Endothelial cell of umbilical vein (primary cell): ENCODE measurements around the gene AGT. TPM values are rescaled to one million over a fixed set of nuclear protein-coding genes. Genes with fewer than 3 reads are reported as not detected.

ENCODE experiments used
- BruUV-seq: library from RNA; stranded (reverse); fragments of 400-500 nt; replicated peaks from 2 replicates; lab custom pipeline; 2021; lab: Mats Ljungman, UMichigan
- CTCF ChIA-PET: fragments of 300-600, 350-600 bp; sonication (Branson Sonifier 250); formaldehyde crosslinking; loops from one replicate; lab custom pipeline; 2021; ENCODE audit warnings: antibody characterized with exemption, inconsistent platforms; lab: Charles Lee
- POLR2A ChIA-PET: fragments of 300-600, 350-600 bp; sonication (Branson Sonifier 250); formaldehyde crosslinking; loops from one replicate; lab custom pipeline; 2021; ENCODE audit warnings: antibody characterized with exemption, inconsistent platforms; lab: Charles Lee
- DNase-seq: peaks from one replicate; pipeline ENCODE4 v3.0.0-alpha.2; 2011; ENCODE audit warnings: low read depth, low spot score
- FAIRE-seq: peaks from 2 replicates; lab custom pipeline; 2011; peaks lifted over from hg19 to GRCh38; lab: Jason Lieb, UNC
- H2AFZ ChIP-seq: 2 replicates; pipeline ENCODE4 v1.6.0; 2012; ENCODE audit warnings: low read depth, low read length, control low read depth, inconsistent platforms
- H3K27ac ChIP-seq: 2 replicates; pipeline ENCODE4 v1.5.1; 2011; ENCODE audit warnings: low read depth, mild to moderate bottlenecking, control low read depth, low read length, moderate library complexity; ENCODE audit not compliant: insufficient read depth
- H3K27me3 ChIP-seq, 2 experiments: 2 replicates each; pipeline versions ENCODE4 v1.6.0 to v1.6.1; 2011; ENCODE audit warnings: low read length in 2 of 2, mixed read lengths in 1 of 2; ENCODE audit not compliant: control insufficient read depth in 2 of 2, insufficient read depth in 2 of 2
- H3K36me3 ChIP-seq, 2 experiments: 2 replicates in 1 of 2; 3 replicates in 1 of 2; pipeline ENCODE4 v1.5.1; 2011; ENCODE audit warnings: low read length in 2 of 2, mild to moderate bottlenecking in 1 of 2, moderate library complexity in 1 of 2; ENCODE audit not compliant: control insufficient read depth in 2 of 2, insufficient read depth in 2 of 2; ENCODE audit errors: extremely low read depth in 1 of 2
- H3K4me1 ChIP-seq: 3 replicates; pipeline ENCODE4 v1.5.1; 2011; ENCODE audit warnings: mild to moderate bottlenecking, low read length; ENCODE audit not compliant: control insufficient read depth, insufficient read depth; ENCODE audit errors: extremely low read depth
- H3K4me2 ChIP-seq: 2 replicates; pipeline ENCODE4 v1.6.1; 2011; ENCODE audit warnings: low read length, control low read depth, mixed read lengths; ENCODE audit not compliant: insufficient read depth
- H3K4me3 ChIP-seq, 3 experiments: fragments of 200-600 bp in 1 of 3; sonication (generic), shearing (Covaris generic) in 1 of 3; replicated peaks in 1 of 3; 2 replicates each; pipeline ENCODE4 v1.5.1; 2011 to 2016; ENCODE audit warnings: control low read depth in 3 of 3, low read length in 3 of 3, mild to moderate bottlenecking in 2 of 3, inconsistent platforms in 1 of 3, low read depth in 1 of 3, moderate library complexity in 1 of 3; ENCODE audit not compliant: insufficient read depth in 1 of 3
- H3K79me2 ChIP-seq: 2 replicates; pipeline ENCODE4 v1.6.0; 2012; ENCODE audit warnings: low read length, inconsistent platforms; ENCODE audit not compliant: control insufficient read depth, insufficient read depth
- H3K9ac ChIP-seq: replicated peaks from 2 replicates; pipeline ENCODE3; 2011; ENCODE audit warnings: low read length, control low read depth; ENCODE audit not compliant: insufficient read depth; ENCODE audit errors: extremely low read depth
- H3K9me1 ChIP-seq: replicated peaks from 3 replicates; pipeline ENCODE4 v1.6.0; 2011; ENCODE audit warnings: mild to moderate bottlenecking, low read length; ENCODE audit not compliant: control insufficient read depth, insufficient read depth; ENCODE audit errors: extremely low read depth
- H3K9me3 ChIP-seq: replicated peaks from 2 replicates; pipeline ENCODE4 v1.5.1; 2012; ENCODE audit warnings: low read length, inconsistent platforms; ENCODE audit not compliant: control insufficient read depth, insufficient read depth
- H4K20me1 ChIP-seq: replicated peaks from 2 replicates; pipeline ENCODE3; 2011; ENCODE audit warnings: mild to moderate bottlenecking, low read length; ENCODE audit not compliant: control insufficient read depth, insufficient read depth; ENCODE audit errors: extremely low read depth
- CTCF ChIP-seq, 2 donors: IDR thresholded peaks; 1 replicate in 1 of 2; 2 replicates in 1 of 2; pipeline ENCODE4 v1.5.1; 2011; ENCODE audit warnings: low read length in 2 of 2, mild to moderate bottlenecking in 2 of 2, moderate library complexity in 2 of 2, control low read depth in 1 of 2, inconsistent platforms in 1 of 2, low read depth in 1 of 2; ENCODE audit not compliant: insufficient read depth in 1 of 2; ENCODE audit errors: extremely low read depth in 1 of 2
- EZH2 ChIP-seq: IDR thresholded peaks from 2 replicates; pipeline ENCODE4 v1.6.1; 2012; ENCODE audit warnings: borderline replicate concordance, low read depth, mild to moderate bottlenecking, moderate library complexity, low read length, inconsistent platforms; ENCODE audit not compliant: severe bottlenecking
- FOS ChIP-seq: IDR thresholded peaks from 2 replicates; pipeline ENCODE4 v1.6.1; 2011; ENCODE audit warnings: mild to moderate bottlenecking, low read length, moderate library complexity, borderline replicate concordance; ENCODE audit not compliant: insufficient read depth
- GATA2 ChIP-seq: IDR thresholded peaks from 2 replicates; pipeline ENCODE4 v1.7.0; 2011; ENCODE audit warnings: low read depth, mild to moderate bottlenecking, moderate library complexity, mixed read lengths, low read length; ENCODE audit not compliant: insufficient read length, insufficient read depth
- JUN ChIP-seq: IDR thresholded peaks from 2 replicates; pipeline ENCODE4 v1.6.1; 2011; ENCODE audit warnings: borderline replicate concordance, low read depth; ENCODE audit not compliant: insufficient read length, insufficient read depth
- MAX ChIP-seq: IDR thresholded peaks from 2 replicates; pipeline ENCODE4 v1.6.1; 2011; ENCODE audit not compliant: insufficient read depth, insufficient read length
- MYC ChIP-seq: IDR thresholded peaks from one replicate; pipeline ENCODE4 v1.6.1; 2011; ENCODE audit warnings: mild to moderate bottlenecking, low read depth, low read length
- POLR2A ChIP-seq: IDR thresholded peaks from 2 replicates; pipeline ENCODE4 v1.6.1; 2012; ENCODE audit warnings: low read depth, mild to moderate bottlenecking, control low read depth, low read length
- POLR2AphosphoS5 ChIP-seq: IDR thresholded peaks from 2 replicates; pipeline ENCODE4 v1.6.1; 2012; ENCODE audit warnings: low read depth, mild to moderate bottlenecking, control low read depth, low read length, moderate library complexity; ENCODE audit not compliant: insufficient read depth
- dilution Hi-C: fragments of 300-500 bp; cut with MboI; formaldehyde crosslinking; loops from one replicate; pipeline ENCODE4 v1.15.0; 2019; ENCODE audit warnings: low sequenced_read_pairs; ENCODE audit not compliant: extremely low pct_ligation_motif_present
- intact Hi-C: fragments of 100-400 bp; cut with micrococcal nuclease; formaldehyde crosslinking; loops from one replicate; pipeline ENCODE4 v1.10.0; 2022
- polyA plus RNA-seq, 4 experiments: library from polyadenylated mRNA; depleted of rRNA in 3 of 4; stranded (reverse) in 3 of 4; unstranded in 1 of 4; fragments of >200 nt; gene quantifications; 2 replicates each; pipeline versions ENCODE4 v1.2.1 to v1.2.3, GENCODE V29; 2011 to 2012; ENCODE audit warnings: missing spikeins in 1 of 4
- total RNA-seq: library from RNA; stranded (reverse); gene quantifications from 2 replicates; pipeline ENCODE4 v1.2.3, GENCODE V29; 2021

Gene AGT
- total and polyA plus RNA-seq, 2 donors (not counting 3 experiments of a cell fraction or from before 2014, with no cell fraction given) = not detected

GRCh38 chr1:230691615-230692014, 22.3 kb downstream of the AGT start:
- dilution Hi-C loops (no loop called here), intact Hi-C loops (no loop called here)
- Histone ChIP-seq H3K4me1 (no peaks in the 10 kb centered on the region), H3K9ac (no peak overlapping the region), H3K36me3 (peaks cover 7 to 16% of the 10 kb centered on the region in 2 experiments), H3K4me3 (no peak overlapping the region), H3K27ac (no peak overlapping the region), H3K4me2 (no peak overlapping the region), H2AFZ (no peak overlapping the region), H3K79me2 (no peaks in the 10 kb centered on the region), H3K9me3 (no peaks in the 10 kb centered on the region), H3K9me1 (no peaks in the 10 kb centered on the region), H4K20me1 (no peaks in the 10 kb centered on the region), H3K27me3 (no peaks in the 10 kb centered on the region)
- no peak for TF ChIP-seq POLR2AphosphoS5
- TF ChIP-seq EZH2 = no peak
- no peak for TF ChIP-seq GATA2
- no peak for TF ChIP-seq MAX
- TF ChIP-seq POLR2A = no peak
- TF ChIP-seq MYC = no peak
- no peak for TF ChIP-seq JUN
- no peak for TF ChIP-seq CTCF (IDR thresholded peaks at IDR 0.05; ENCODE audit: extremely low read depth in 1 of 2, insufficient read depth in 1 of 2, low read depth in 1 of 2, low read length in 2 of 2)
- TF ChIP-seq FOS = no peak
- ChIA-PET POLR2A (no interaction called here), CTCF (no interaction called here)
- FAIRE-seq (no peak), DNase-seq (no peak)
- no TSS peak for BruUV-seq
